Loucy (cell line): ENCODE results near the gene CTNNA2.

ENCODE experiments used
- H2AFZ ChIP-seq: fragments of 200-600 bp; sonication (generic); 2 replicates; pipeline ENCODE4 v1.6.0; 2016; ENCODE audit warnings: antibody characterized with exemption, mild to moderate bottlenecking, low read length, moderate library complexity
- H3F3A ChIP-seq: fragments of 200-600 bp; 2 replicates; pipeline ENCODE4 v1.6.0; 2016; ENCODE audit warnings: antibody characterized with exemption, low read depth, mild to moderate bottlenecking
- H3K27me3 ChIP-seq: fragments of 200-600 bp; sonication (generic); 2 replicates; pipeline ENCODE4 v1.6.1; 2014; ENCODE audit warnings: low read length, mild to moderate bottlenecking; ENCODE audit not compliant: insufficient read depth, poor library complexity, severe bottlenecking
- H3K36me3 ChIP-seq: fragments of 200-600 bp; sonication (generic); 2 replicates; pipeline ENCODE4 v1.6.1; 2016; ENCODE audit warnings: low read length; ENCODE audit not compliant: insufficient read depth
- H3K4me1 ChIP-seq: fragments of 200-600 bp; sonication (generic); 2 replicates; pipeline ENCODE4 v1.5.1; 2014; ENCODE audit warnings: low read length, mild to moderate bottlenecking; ENCODE audit not compliant: insufficient read depth, poor library complexity, severe bottlenecking
- H3K4me2 ChIP-seq: fragments of 200-600 bp; sonication (generic); 2 replicates; pipeline ENCODE4 v1.6.0; 2014; ENCODE audit warnings: antibody characterized with exemption, low read length, low read depth, mild to moderate bottlenecking; ENCODE audit not compliant: poor library complexity, severe bottlenecking
- H3K4me3 ChIP-seq: fragments of 200-600 bp; sonication (generic); 2 replicates; pipeline ENCODE4 v1.5.1; 2014; ENCODE audit warnings: low read length, mild to moderate bottlenecking, mixed read lengths; ENCODE audit not compliant: poor library complexity, severe bottlenecking
- H3K79me2 ChIP-seq: fragments of 200-600 bp; sonication (generic); 2 replicates; pipeline ENCODE4 v1.6.1; 2014; ENCODE audit warnings: low read length; ENCODE audit not compliant: insufficient read depth
- H3K9ac ChIP-seq: fragments of 200-600 bp; sonication (generic); 2 replicates; pipeline ENCODE4 v1.6.0; 2014; ENCODE audit warnings: mild to moderate bottlenecking, low read depth, low read length, moderate library complexity; ENCODE audit not compliant: poor library complexity, severe bottlenecking
- H3K9me2 ChIP-seq: fragments of 200-600 bp; sonication (generic); replicated peaks from 2 replicates; pipeline ENCODE4 v1.6.1; 2016; ENCODE audit warnings: low read depth, low read length, mixed read lengths
- H3K9me3 ChIP-seq: fragments of 200-600 bp; sonication (generic); 2 replicates; pipeline ENCODE4 v1.6.1; 2014; ENCODE audit warnings: mild to moderate bottlenecking, antibody characterized with exemption, low read length, low read depth; ENCODE audit not compliant: insufficient read depth
- H4K20me1 ChIP-seq: fragments of 200-600 bp; sonication (generic); 2 replicates; pipeline ENCODE4 v1.6.0; 2014; ENCODE audit warnings: antibody characterized with exemption, low read length, mild to moderate bottlenecking; ENCODE audit not compliant: insufficient read depth, poor library complexity, severe bottlenecking
- CTCF ChIP-seq: fragments of 200-600 bp; sonication (generic); conservative IDR thresholded peaks from 2 replicates; pipeline ENCODE4 v1.5.1; 2014; ENCODE audit warnings: mild to moderate bottlenecking, antibody characterized with exemption, low read length
- EZH2phosphoT487 ChIP-seq: fragments of 200-600 bp; IDR thresholded peaks from 2 replicates; pipeline ENCODE4 v1.6.1; 2018; ENCODE audit warnings: antibody characterized with exemption, mild to moderate bottlenecking, moderate library complexity, borderline replicate concordance

Gene CTNNA2

GRCh38 chr2:79564065-79564464, 51.2 kb downstream of the CTNNA2 start:
- Histone ChIP-seq H4K20me1 (no peaks in the 10 kb centered on the region), H3K79me2 (no peaks in the 10 kb centered on the region), H3F3A (no peaks in the 10 kb centered on the region), H2AFZ (no peak overlapping the region), H3K4me1 (no peaks in the 10 kb centered on the region), H3K4me3 (no peak overlapping the region), H3K9ac (no peak overlapping the region), H3K27me3 (no peaks in the 10 kb centered on the region), H3K9me3 (no peaks in the 10 kb centered on the region), H3K9me2 (no peaks in the 10 kb centered on the region), H3K4me2 (no peak overlapping the region), H3K36me3 (no peaks in the 10 kb centered on the region)
- TF ChIP-seq CTCF (no peak), EZH2phosphoT487 (no peak)

- no peak overlapping the region for H2AFZ ChIP-seq
- H3F3A ChIP-seq = no peaks in the 10 kb centered on the region
- no peaks in the 10 kb centered on the region for H3K4me1 ChIP-seq
- H3K36me3 ChIP-seq = no peaks in the 10 kb centered on the region
- H3K9me2 ChIP-seq = no peaks in the 10 kb centered on the region; the same call in 1 of the 2 replicates
- no peaks in the 10 kb centered on the region for H3K27me3 ChIP-seq
- no peak for TF ChIP-seq CTCF
- no peaks in the 10 kb centered on the region for H3K79me2 ChIP-seq
- no peaks in the 10 kb centered on the region for H3K9me3 ChIP-seq
- H3K4me2 ChIP-seq = no peak overlapping the region
- H3K9ac ChIP-seq = no peak overlapping the region
- no peaks in the 10 kb centered on the region for H4K20me1 ChIP-seq
- no peak overlapping the region for H3K4me3 ChIP-seq
These were observed 56.2 kb downstream of the CTNNA2 start for GRCh38 chr2:79569048-79569447.

GRCh38 chr2:79573895-79574674, 61.2 kb downstream of the CTNNA2 start:
- H3K79me2 ChIP-seq = no peaks in the 10 kb centered on the region
- no peak overlapping the region for H3K4me3 ChIP-seq
- H3K9ac ChIP-seq = no peak overlapping the region
- H3K4me1 ChIP-seq = no peaks in the 10 kb centered on the region
- no peak overlapping the region for H2AFZ ChIP-seq
- no peak for TF ChIP-seq CTCF
- TF ChIP-seq EZH2phosphoT487 = no peak
- H3K9me3 ChIP-seq = no peaks in the 10 kb centered on the region
- no peak overlapping the region for H3K4me2 ChIP-seq
- no peaks in the 10 kb centered on the region for H3K36me3 ChIP-seq
- H4K20me1 ChIP-seq = no peaks in the 10 kb centered on the region
- no peaks in the 10 kb centered on the region for H3K27me3 ChIP-seq
- no peaks in the 10 kb centered on the region; the same call in 1 of the 2 replicates for H3K9me2 ChIP-seq
- no peaks in the 10 kb centered on the region for H3F3A ChIP-seq
